Measurements from ENCODE around the gene VPS8. TPM values are rescaled to one million over a fixed set of nuclear protein-coding genes. Genes with fewer than 3 reads are reported as not detected.

The VPS8 gene
- total RNA-seq, 1 experiment from 2014 or later = 37.6 TPM

GRCh38 chr3:184832044-184832443 is 20.1 kb downstream of the VPS8 start:
- no peak for DNase-seq (ENCODE audit: low read depth, low spot score)
- CTCF ChIA-PET = no interaction called here
- POLR2A ChIA-PET = no interaction called here

More at GRCh38 chr3:184832044-184832443, 20.1 kb downstream of the VPS8 start:
- Histone ChIP-seq H3K9me2 (ENCODE audit: insufficient read depth) (no peaks in the 10 kb centered on the region), H3K9me3 (ENCODE audit: control insufficient read depth in 1 of 2, insufficient read depth in 1 of 2, low read depth in 1 of 2, low read length in 2 of 2) (no peaks in the 10 kb centered on the region), H3K36me3 (ENCODE audit: control insufficient read depth in 1 of 2, insufficient read depth in 2 of 2, low read length in 2 of 2) (peaks cover 3 to 7% of the 10 kb centered on the region in 2 experiments; a peak in 2 of 4 replicates), H4K20me1 (ENCODE audit: insufficient read depth) (no peaks in the 10 kb centered on the region), H3K27me3 (ENCODE audit: insufficient read depth, low read length) (no peaks in the 10 kb centered on the region), H2AFZ (ENCODE audit: low read depth, low read length, poor library complexity, severe bottlenecking) (no peak overlapping the region), H3K4me2 (ENCODE audit: low read length) (no peak overlapping the region), H3K27ac (ENCODE audit: low read depth, low read length) (no peak overlapping the region), H3K9ac (ENCODE audit: low read length) (no peak overlapping the region), H3K79me2 (ENCODE audit: insufficient read depth, low read length) (no peaks in the 10 kb centered on the region), H3K4me1 (ENCODE audit: control insufficient read depth in 1 of 2, insufficient read depth in 2 of 2, low read length in 2 of 2) (no peaks in the 10 kb centered on the region), H3K4me3 (replicated peaks in 1 of 2; ENCODE audit: low read depth in 1 of 2, low read length in 2 of 2) (no peak overlapping the region)
- no peak for ATAC-seq
- intact Hi-C loops (cut with micrococcal nuclease) = no loop called here
- RAD21 ChIA-PET (ENCODE audit: low non-redundant PET in 1 of 2, low total read pairs in 2 of 2, uncharacterized antibody in 2 of 2, unreplicated experiment in 2 of 2) = no interaction called here
- TF ChIP-seq JUND (IDR thresholded peaks at IDR 0.05) (no peak), TCF7L2 (IDR thresholded peaks at IDR 0.05; ENCODE audit: borderline replicate concordance, extremely low read depth, insufficient read depth, insufficient read length) (no peak), EGR1 (IDR thresholded peaks at IDR 0.05; ENCODE audit: low read depth) (no peak), ZBTB33 (IDR thresholded peaks at IDR 0.05; ENCODE audit: extremely low read depth, insufficient replicate concordance, low read length) (no peak), ZFX (IDR thresholded peaks at IDR 0.05) (no peak), ELF1 (IDR thresholded peaks at IDR 0.05; ENCODE audit: borderline replicate concordance, low read depth) (no peak), CTCF (IDR thresholded peaks at IDR 0.05 in 2 of 3, conservative IDR thresholded peaks at IDR 0.05 in 1 of 3; ENCODE audit: borderline replicate concordance in 1 of 3, insufficient read depth in 1 of 3, low read depth in 2 of 3, low read length in 2 of 3) (no peak), CEBPB (IDR thresholded peaks at IDR 0.05; ENCODE audit: low read depth) (no peak), POLR2AphosphoS5 (IDR thresholded peaks at IDR 0.05; ENCODE audit: low read depth, low read length) (no peak), EZH2 (IDR thresholded peaks at IDR 0.05) (no peak), SIN3A (IDR thresholded peaks at IDR 0.05; ENCODE audit: low read depth) (no peak), CBX3 (IDR thresholded peaks at IDR 0.05; ENCODE audit: low read depth) (no peak), POLR2A (IDR thresholded peaks at IDR 0.05; ENCODE audit: borderline replicate concordance, extremely low read depth, insufficient read depth, insufficient read length) (no peak), RAD21 (IDR thresholded peaks at IDR 0.05; ENCODE audit: low read depth) (no peak)
- BruUV-seq (replicated peaks) = no TSS peak

Measured in HCT116 (cell line).